GM12878 (cell line): ENCODE data around the gene CLIP1. TPM values are rescaled to one million over a fixed set of nuclear protein-coding genes. Genes with fewer than 3 reads are reported as not detected.

Experiments used
- ATAC-seq: fragments of 200-7000 bp; cut with Tn5 transposase; 3 replicates; pipeline ENCODE4 v1.9.1; 2020; ENCODE audit warnings: mild to moderate bottlenecking, moderate library complexity
- BruUV-seq: library from RNA; stranded (reverse); fragments of 400-500 nt; replicated peaks from 2 replicates; lab custom pipeline; 2021; lab: Mats Ljungman, UMichigan
- CTCF ChIA-PET: fragments of 300-600 bp; sonication (Branson Sonifier 250); formaldehyde crosslinking; extraction: SDS; loops from one replicate; lab custom pipeline; 2021; ENCODE audit warnings: inconsistent platforms; lab: Yijun Ruan, JAX
- POLR2A ChIA-PET: fragments of 350-600 bp; formaldehyde crosslinking; extraction: SDS; loops from one replicate; lab custom pipeline; 2021; ENCODE audit warnings: inconsistent platforms; lab: Charles Lee
- RAD21 ChIA-PET: fragments of 300-600 bp; sonication (Branson Sonifier 250); formaldehyde crosslinking; loops from one replicate; lab custom pipeline; 2023; ENCODE audit warnings: antibody characterized with exemption; ENCODE audit not compliant: unreplicated experiment; lab: Charles Lee
- SMC1A ChIA-PET: fragments of 300-600 bp; sonication (Branson Sonifier 250); formaldehyde crosslinking; loops from one replicate; lab custom pipeline; 2023; ENCODE audit not compliant: unreplicated experiment, uncharacterized antibody; lab: Charles Lee
- DNase-seq: peaks from one replicate; pipeline ENCODE4 v3.0.0-alpha.2; 2011; ENCODE audit warnings: low read depth, low spot score
- FAIRE-seq: peaks from 3 replicates; lab custom pipeline; 2011; peaks lifted over from hg19 to GRCh38; lab: Jason Lieb, UNC
- H2AFZ ChIP-seq: 2 replicates; pipeline ENCODE4 v1.6.0; 2011; ENCODE audit warnings: low read depth, low read length, control low read depth; ENCODE audit not compliant: control insufficient read depth
- H3K27ac ChIP-seq: 2 replicates; pipeline ENCODE4 v1.5.1; 2011; ENCODE audit warnings: control low read depth; ENCODE audit not compliant: control insufficient read depth, insufficient read depth
- H3K27me3 ChIP-seq, 2 experiments: replicated peaks in 1 of 2; 2 replicates each; pipeline versions ENCODE4 v1.6.0 to v1.6.1; 2011; ENCODE audit warnings: low read length in 1 of 2; ENCODE audit not compliant: control insufficient read depth in 2 of 2, insufficient read depth in 2 of 2
- H3K36me3 ChIP-seq, 2 experiments: 2 replicates each; pipeline ENCODE4 v1.5.1; 2011; ENCODE audit warnings: low read length in 1 of 2; ENCODE audit not compliant: control insufficient read depth in 2 of 2, insufficient read depth in 2 of 2
- H3K4me1 ChIP-seq: 2 replicates; pipeline ENCODE4 v1.6.1; 2011; ENCODE audit warnings: mild to moderate bottlenecking, low read length, moderate library complexity, mixed read lengths; ENCODE audit not compliant: control insufficient read depth, insufficient read depth
- H3K4me2 ChIP-seq: 2 replicates; pipeline ENCODE4 v1.6.0; 2011; ENCODE audit warnings: control low read depth; ENCODE audit not compliant: control insufficient read depth, insufficient read depth
- H3K4me3 ChIP-seq: fragments of 200-600 bp; sonication (generic); 2 replicates; pipeline ENCODE4 v1.5.1; 2016
- H3K79me2 ChIP-seq: 2 replicates; pipeline ENCODE4 v1.6.0; 2011; ENCODE audit warnings: low read length; ENCODE audit not compliant: control insufficient read depth, insufficient read depth
- H3K9ac ChIP-seq: 2 replicates; pipeline ENCODE4 v1.8.0; 2011; ENCODE audit warnings: low read length, control low read depth, mixed read lengths; ENCODE audit not compliant: control insufficient read depth, insufficient read depth
- H3K9me3 ChIP-seq: replicated peaks from 3 replicates; pipeline ENCODE4 v1.5.1; 2011; ENCODE audit warnings: mild to moderate bottlenecking, low read length; ENCODE audit not compliant: control insufficient read depth, insufficient read depth
- H4K20me1 ChIP-seq: 2 replicates; pipeline ENCODE4 v1.6.0; 2011; ENCODE audit not compliant: control insufficient read depth, insufficient read depth
- CEBPB ChIP-seq, 2 experiments: fragments of 150-350 bp in 1 of 2; IDR thresholded peaks; 2 replicates each; pipeline ENCODE4 v1.6.1; 2012 to 2014; ENCODE audit warnings: low read depth in 2 of 2, low read length in 2 of 2, borderline replicate concordance in 1 of 2, inconsistent platforms in 1 of 2
- CHD1 ChIP-seq: IDR thresholded peaks from 2 replicates; pipeline ENCODE4 v1.6.1; 2012; ENCODE audit warnings: low read depth, low read length, improper control_type of control experiment
- CREM ChIP-seq: IDR thresholded peaks from 2 replicates; pipeline ENCODE4 v1.6.1; 2014; ENCODE audit warnings: antibody characterized with exemption, low read depth
- EZH2 ChIP-seq: IDR thresholded peaks from 2 replicates; pipeline ENCODE4 v1.6.1; 2012; ENCODE audit warnings: low read depth, mild to moderate bottlenecking, control low read depth, inconsistent platforms, low read length, borderline replicate concordance; ENCODE audit not compliant: control insufficient read depth
- FOS ChIP-seq: IDR thresholded peaks from 3 replicates; pipeline ENCODE4 v1.6.1; 2011; ENCODE audit warnings: borderline replicate concordance; ENCODE audit not compliant: insufficient read length; ENCODE audit errors: extremely low read depth
- FOXM1 ChIP-seq: IDR thresholded peaks from 2 replicates; pipeline ENCODE4 v1.6.1; 2012; ENCODE audit warnings: low read depth, mild to moderate bottlenecking, inconsistent platforms, low read length, moderate library complexity
- JUNB ChIP-seq: IDR thresholded peaks from 2 replicates; pipeline ENCODE4 v1.6.1; 2016; ENCODE audit warnings: antibody characterized with exemption, mild to moderate bottlenecking
- MXI1 ChIP-seq: fragments of 150-350 bp; IDR thresholded peaks from 2 replicates; pipeline ENCODE4 v1.6.1; 2011; ENCODE audit warnings: low read depth, mild to moderate bottlenecking, inconsistent platforms, low read length, improper control_type of control experiment
- PAX8 ChIP-seq: fragments of 450-650 bp; IDR thresholded peaks from 2 replicates; pipeline ENCODE4 v1.6.1; 2017; ENCODE audit warnings: mild to moderate bottlenecking, moderate library complexity
- RELA ChIP-seq: fragments of 450-650 bp; IDR thresholded peaks from 2 replicates; pipeline ENCODE4 v1.8.0; 2014; ENCODE audit warnings: borderline replicate concordance; ENCODE audit not compliant: partially characterized antibody
- SIN3A ChIP-seq: IDR thresholded peaks from 2 replicates; pipeline ENCODE4 v1.6.1; 2012; ENCODE audit warnings: low read depth, low read length, improper control_type of control experiment
- SMARCA5 ChIP-seq: fragments of 450-650 bp; IDR thresholded peaks from 2 replicates; pipeline ENCODE4 v1.6.1; 2017; ENCODE audit warnings: mild to moderate bottlenecking
- SP1 ChIP-seq: IDR thresholded peaks from one replicate; pipeline ENCODE4 v1.6.1; 2011; ENCODE audit warnings: low read depth, low read length
- SPI1 ChIP-seq: IDR thresholded peaks from 2 replicates; pipeline ENCODE4 v1.6.1; 2011; ENCODE audit warnings: low read depth, mild to moderate bottlenecking, low read length, moderate library complexity, borderline replicate concordance; ENCODE audit not compliant: insufficient read depth
- SUPT20H ChIP-seq: IDR thresholded peaks from 2 replicates; pipeline ENCODE4 v1.6.1; 2011; ENCODE audit warnings: low read depth, mild to moderate bottlenecking, low read length, moderate library complexity, borderline replicate concordance; ENCODE audit not compliant: control insufficient read depth
- TCF3 ChIP-seq: IDR thresholded peaks from 2 replicates; pipeline ENCODE4 v1.6.1; 2012; ENCODE audit warnings: low read depth, mild to moderate bottlenecking, low read length, borderline replicate concordance; ENCODE audit not compliant: insufficient read depth
- WRNIP1 ChIP-seq: IDR thresholded peaks from 2 replicates; pipeline ENCODE4 v1.6.1; 2011; ENCODE audit warnings: low read depth, low read length, improper control_type of control experiment, borderline replicate concordance
- ZNF592 ChIP-seq: fragments of 450-650 bp; IDR thresholded peaks from 2 replicates; pipeline ENCODE4 v1.6.1; 2017; ENCODE audit warnings: mild to moderate bottlenecking, moderate library complexity
- ZSCAN29 ChIP-seq: fragments of 450-650 bp; IDR thresholded peaks from 2 replicates; pipeline ENCODE4 v1.6.1; 2017; ENCODE audit warnings: mild to moderate bottlenecking, moderate library complexity
- WGBS: methylation state at CpG from one replicate; pipeline ENCODE4 v1.1.6; 2016; ENCODE audit warnings: low lambda C conversion rate; ENCODE audit not compliant: insufficient replicate concordance, insufficient coverage; ENCODE audit errors: missing lambda C conversion rate; 5-methylcytosine and 5-hydroxymethylcytosine counted together
- in situ Hi-C: fragments of 300-500 bp; cut with MboI; formaldehyde crosslinking; loops from 9 replicates; pipeline ENCODE4 v1.14.3; 2018; ENCODE audit warnings: mixed read lengths
- intact Hi-C: fragments of 100-400 bp; cut with micrococcal nuclease; formaldehyde crosslinking; loops from one replicate; pipeline ENCODE4 v1.14.2; 2022; ENCODE audit not compliant: unreplicated experiment
- polyA plus RNA-seq, 11 experiments: library from polyadenylated mRNA; depleted of rRNA in 4 of 11; unstranded in 6 of 11; stranded (reverse) in 5 of 11; fragments of >200 nt; fragmentation: Nextera tagmentation in 4 of 11; fragmentation: Illumina TruSeq in 1 of 11; extraction: Ambion mirVana in 4 of 11; extraction: Trizol in 1 of 11; gene quantifications; 1 replicate in 1 of 11; 2 replicates in 10 of 11; pipeline versions ENCODE4 v1.2.1 to v1.2.3, GENCODE V29; 2011 to 2016; ENCODE audit warnings: inconsistent platforms in 2 of 11, missing spikeins in 2 of 11, low read depth in 1 of 11
- total RNA-seq, 4 experiments: library from RNA; depleted of rRNA in 3 of 4; stranded (reverse); fragments of >200 nt in 3 of 4; fragmentation: Illumina TruSeq in 1 of 4; extraction: Trizol in 1 of 4; gene quantifications; 2 replicates each; pipeline versions ENCODE4 v1.2.1 to v1.2.3, GENCODE V29; 2013 to 2021

Gene CLIP1
- total and polyA plus RNA-seq, 10 of the 15 experiments (the other 5 are each of a cell fraction or from before 2014, with no cell fraction given) = 6.0 to 45.4 (median 25.2) TPM

GRCh38 chr12:122382919-122383350 lies 39.5 kb downstream of the CLIP1 start (continued):
- TF ChIP-seq ZNF592 (no peak), ZSCAN29 (no peak)

- Histone ChIP-seq H3K4me2 (no peak overlapping the region), H3K27me3 (no peaks in the 10 kb centered on the region), H3K36me3 (peaks cover 0 to 7% of the 10 kb centered on the region in 2 experiments; a peak in 3 of 4 replicates), H2AFZ (no peak overlapping the region), H3K79me2 (no peaks in the 10 kb centered on the region), H4K20me1 (no peaks in the 10 kb centered on the region), H3K9me3 (no peaks in the 10 kb centered on the region), H3K4me3 (no peak overlapping the region), H3K9ac (no peak overlapping the region), H3K4me1 (no peaks in the 10 kb centered on the region), H3K27ac (no peak overlapping the region)
- intact Hi-C loops (no loop called here), in situ Hi-C loops (no loop called here)
- CTCF ChIA-PET = interaction anchor here (0.6 to 1.9 kb wide), 4 partner anchors 10 to 120 kb away, joined by 3 to 8 read pairs (median 4); partner anchors contain the start of gene ZCCHC8
- SMC1A ChIA-PET = interaction anchor here (1.0 kb wide), 2 partner anchors 10 kb away, joined by 3 read pairs; no protein-coding TSS in a partner anchor
- TF ChIP-seq FOXM1 = no peak
- no peak for TF ChIP-seq MXI1
- TF ChIP-seq TCF3 = no peak
- TF ChIP-seq JUNB = no peak
- TF ChIP-seq PAX8 = no peak
- no peak for TF ChIP-seq CEBPB (IDR thresholded peaks at IDR 0.05; ENCODE audit: borderline replicate concordance in 1 of 2, low read depth in 2 of 2, low read length in 2 of 2)
- TF ChIP-seq SIN3A = no peak
- no peak for TF ChIP-seq SUPT20H
- TF ChIP-seq CREM = no peak
- no peak for TF ChIP-seq SP1
- no peak for TF ChIP-seq RELA
- no peak for TF ChIP-seq FOS
- no peak for TF ChIP-seq SMARCA5
- no peak for TF ChIP-seq WRNIP1
- TF ChIP-seq SPI1 = no peak
- no peak for TF ChIP-seq CHD1
- TF ChIP-seq EZH2 = no peak
- FAIRE-seq = no peak
- BruUV-seq = no TSS peak
- DNase-seq = no peak
- POLR2A ChIA-PET = no interaction called here
- RAD21 ChIA-PET = no interaction called here
- 44% methylated on average over 1 of the region's 1 CpG for WGBS
- ATAC-seq = no peak
These were observed 41.4 kb downstream of the CLIP1 start for GRCh38 chr12:122381021-122381420.
